ENCODE results near the gene SERPINA9. TPM values are rescaled to one million over a fixed set of nuclear protein-coding genes. Genes with fewer than 3 reads are reported as not detected.

SERPINA9 gene
- total RNA-seq, 1 donor from 2014 or later, result not detected

GRCh38 chr14:94466706-94467370, 9.2 kb downstream of the SERPINA9 start:
- intact Hi-C loops (cut with micrococcal nuclease), result no loop called here
- ATAC-seq, result no peak
- DNase-seq, result no peak

DNA sequence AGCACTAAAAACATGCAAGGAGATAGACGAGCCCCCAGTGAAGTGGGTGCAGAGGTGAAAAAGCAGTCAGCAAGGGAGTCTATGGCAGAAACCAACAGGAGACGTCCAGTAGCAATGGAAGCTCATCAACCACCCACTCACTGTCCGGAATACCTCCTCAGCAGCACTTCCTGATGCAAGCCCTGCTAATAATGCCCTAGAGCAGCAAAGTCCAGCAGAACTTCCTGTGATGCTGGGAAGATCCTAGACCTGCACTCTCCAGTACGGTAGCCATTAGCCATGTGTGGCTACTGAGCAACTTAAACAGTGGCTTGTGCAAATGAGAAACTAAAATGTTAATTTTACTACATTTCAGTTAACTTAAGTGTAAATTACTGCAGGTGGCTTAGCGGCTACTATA, 11.0 kb downstream of the SERPINA9 start:
- intact Hi-C loops (cut with micrococcal nuclease), result no loop called here
- DNase-seq, result no peak

GRCh38 chr14:94464290-94464689, 11.7 kb downstream of the SERPINA9 start:
- ATAC-seq, result no peak
- no peak for DNase-seq
- intact Hi-C loops (cut with micrococcal nuclease), result no loop called here

More for the DNA sequence above, 11.0 kb downstream of the SERPINA9 start:
- no peak for ATAC-seq

DNA sequence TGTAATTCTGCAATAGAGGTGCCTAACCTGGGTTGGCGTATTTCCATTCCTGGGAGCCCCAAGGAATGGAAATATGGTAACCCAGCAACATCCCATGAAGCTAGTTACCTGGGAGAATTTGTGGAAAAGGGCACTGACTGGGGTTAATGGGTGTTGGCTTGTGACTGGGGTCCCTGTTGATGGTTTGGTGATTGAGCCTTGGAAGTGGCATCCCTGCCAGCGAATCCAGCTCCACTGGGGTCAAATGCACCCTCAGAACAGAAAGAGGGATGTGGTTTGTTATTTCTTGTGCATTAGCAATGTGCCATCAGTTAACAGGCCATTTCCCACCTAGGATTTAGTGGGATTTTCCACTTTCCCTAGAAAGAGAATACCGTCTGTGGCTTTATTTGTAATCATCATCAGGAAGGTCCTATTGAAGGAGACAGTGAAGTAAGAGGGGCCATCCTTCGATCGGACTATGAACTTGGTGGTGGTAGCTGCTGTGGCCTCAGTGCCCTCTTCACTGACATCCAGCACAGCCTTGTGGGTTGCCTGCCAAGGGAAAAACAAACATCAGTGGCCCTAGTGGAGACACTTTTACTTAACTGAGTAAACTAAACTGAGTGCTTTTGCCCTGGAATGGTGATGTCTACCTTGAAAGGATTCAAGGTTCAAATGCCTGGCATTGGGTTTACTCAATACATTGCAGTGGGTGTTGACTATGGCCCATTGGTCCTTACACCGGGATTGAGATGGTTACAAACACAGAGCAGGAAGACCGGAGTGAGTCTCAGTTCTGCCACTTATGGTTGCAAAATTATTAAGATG, 13.0 kb downstream of the SERPINA9 start:
- intact Hi-C loops (cut with micrococcal nuclease), result no loop called here
- no peak for ATAC-seq
- no peak for DNase-seq

GRCh38 chr14:94462219-94462551, 13.8 kb downstream of the SERPINA9 start:
- no peak for ATAC-seq

GRCh38 chr14:94461526-94462218, 14.3 kb downstream of the SERPINA9 start:
- ATAC-seq, result no peak
- no peak for DNase-seq
- intact Hi-C loops (cut with micrococcal nuclease), result no loop called here

More at GRCh38 chr14:94462219-94462551, 13.8 kb downstream of the SERPINA9 start:
- intact Hi-C loops (cut with micrococcal nuclease), result no loop called here
- DNase-seq, result no peak

GRCh38 chr14:94460631-94461416, 15.2 kb downstream of the SERPINA9 start:
- DNase-seq, result no peak
- intact Hi-C loops (cut with micrococcal nuclease), result no loop called here
- no peak for ATAC-seq

DNA sequence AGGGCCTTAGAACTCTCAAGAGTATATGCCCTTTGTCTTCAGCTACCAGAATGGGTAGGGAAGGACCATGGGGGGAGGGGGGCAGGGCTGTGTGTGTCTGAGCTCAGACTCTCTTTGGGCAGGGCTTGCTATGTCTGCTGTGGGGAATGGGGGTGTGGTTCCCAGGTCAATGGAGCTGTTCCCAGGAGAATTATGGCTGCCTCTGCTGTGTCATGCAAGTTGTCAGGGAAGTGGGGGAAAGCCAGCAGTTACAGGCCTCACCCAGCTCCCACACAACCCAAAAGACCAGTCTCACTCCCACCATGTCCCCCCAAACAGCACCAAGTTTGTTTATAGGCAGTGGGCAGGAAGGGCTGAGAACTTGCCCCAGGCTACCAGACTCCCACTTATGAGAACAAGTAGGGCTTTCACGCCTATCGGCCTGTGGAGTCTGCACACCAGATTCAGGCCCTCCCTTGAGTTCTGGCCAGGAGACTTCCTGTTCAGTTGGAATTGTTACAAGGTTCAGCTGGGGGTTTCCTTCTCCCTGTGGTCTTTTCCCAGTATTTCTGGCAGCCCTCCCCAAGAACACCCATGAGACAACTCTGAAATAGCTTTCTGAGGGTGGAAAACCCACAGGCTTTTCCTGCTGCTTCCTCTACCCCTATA, 17.3 kb downstream of the SERPINA9 start:
- intact Hi-C loops (cut with micrococcal nuclease), result no loop called here
- DNase-seq (no peak), ATAC-seq (no peak)

GRCh38 chr14:94458096-94458495, 17.9 kb downstream of the SERPINA9 start:
- intact Hi-C loops (cut with micrococcal nuclease), result no loop called here
- ATAC-seq, result no peak
- no peak for DNase-seq

DNA sequence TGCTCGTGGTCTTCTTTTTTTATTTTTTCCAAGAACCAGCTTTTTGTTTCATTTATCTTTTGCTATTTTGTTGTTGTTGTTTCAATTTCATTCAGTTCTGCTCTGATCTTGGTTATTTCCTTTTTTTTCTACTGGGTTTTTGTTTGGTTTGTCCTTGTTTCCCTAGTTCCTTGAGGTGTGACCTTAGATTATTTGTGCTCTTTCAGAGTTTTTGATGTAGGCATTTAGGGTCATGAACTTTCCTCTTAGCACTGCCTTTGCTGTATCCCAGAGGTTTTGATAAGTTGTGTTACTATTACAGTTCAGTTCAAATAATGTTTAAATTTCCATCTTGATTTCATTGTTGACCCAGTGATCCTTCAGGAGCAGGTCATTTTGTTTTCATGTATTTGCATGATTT, 20.1 kb downstream of the SERPINA9 start:
- DNase-seq, result no peak
- no peak for ATAC-seq
- intact Hi-C loops (cut with micrococcal nuclease), result no loop called here

- intact Hi-C loops (cut with micrococcal nuclease), result no loop called here
- DNase-seq (no peak), ATAC-seq (no peak)
These were observed 24.2 kb downstream of the SERPINA9 start for GRCh38 chr14:94451826-94452225.

GRCh38 chr14:94451091-94451771, 24.8 kb downstream of the SERPINA9 start:
- intact Hi-C loops (cut with micrococcal nuclease), result no loop called here
- ATAC-seq (no peak), DNase-seq (no peak)

DNA sequence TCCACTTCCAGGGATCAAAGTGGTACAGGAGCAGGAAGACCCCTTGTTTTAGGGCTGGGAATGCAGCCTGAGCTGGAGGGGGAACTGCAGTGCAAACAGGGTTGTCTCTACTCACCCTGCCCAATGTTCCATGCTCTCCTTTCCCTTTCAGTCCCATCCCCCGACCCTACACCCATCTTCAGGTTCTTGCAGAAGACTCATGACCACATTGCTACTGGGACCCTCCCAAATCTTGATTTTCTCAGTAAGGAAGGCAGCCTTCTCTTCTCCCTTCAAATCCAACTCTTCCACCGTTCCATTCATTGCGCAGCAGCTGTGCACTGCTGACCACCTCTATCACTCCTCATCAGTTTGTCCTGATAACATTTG, 25.3 kb downstream of the SERPINA9 start:
- DNase-seq, result no peak
- ATAC-seq, result no peak
- intact Hi-C loops (cut with micrococcal nuclease), result no loop called here

DNA sequence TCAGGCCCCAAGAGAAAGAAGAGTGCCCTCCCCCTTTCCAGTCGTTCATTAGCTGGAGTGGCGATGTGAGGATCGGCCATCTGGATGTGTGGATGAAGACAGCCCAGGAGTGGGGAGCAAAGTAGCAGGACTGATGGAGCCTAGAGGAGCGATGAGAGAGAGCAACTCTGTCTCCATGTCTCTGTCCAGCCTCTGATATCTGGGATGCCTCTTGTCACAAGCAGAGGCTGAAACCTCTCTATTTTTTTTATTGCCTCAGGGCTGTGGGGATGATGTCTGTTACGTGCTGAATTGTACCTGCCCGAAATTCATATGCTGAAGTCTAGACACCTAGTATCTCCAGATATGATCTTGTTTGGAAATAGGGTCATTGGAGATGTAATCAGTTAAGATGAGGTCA, 26.1 kb downstream of the SERPINA9 start:
- no peak for DNase-seq
- no peak for ATAC-seq
- intact Hi-C loops (cut with micrococcal nuclease), result no loop called here

DNA sequence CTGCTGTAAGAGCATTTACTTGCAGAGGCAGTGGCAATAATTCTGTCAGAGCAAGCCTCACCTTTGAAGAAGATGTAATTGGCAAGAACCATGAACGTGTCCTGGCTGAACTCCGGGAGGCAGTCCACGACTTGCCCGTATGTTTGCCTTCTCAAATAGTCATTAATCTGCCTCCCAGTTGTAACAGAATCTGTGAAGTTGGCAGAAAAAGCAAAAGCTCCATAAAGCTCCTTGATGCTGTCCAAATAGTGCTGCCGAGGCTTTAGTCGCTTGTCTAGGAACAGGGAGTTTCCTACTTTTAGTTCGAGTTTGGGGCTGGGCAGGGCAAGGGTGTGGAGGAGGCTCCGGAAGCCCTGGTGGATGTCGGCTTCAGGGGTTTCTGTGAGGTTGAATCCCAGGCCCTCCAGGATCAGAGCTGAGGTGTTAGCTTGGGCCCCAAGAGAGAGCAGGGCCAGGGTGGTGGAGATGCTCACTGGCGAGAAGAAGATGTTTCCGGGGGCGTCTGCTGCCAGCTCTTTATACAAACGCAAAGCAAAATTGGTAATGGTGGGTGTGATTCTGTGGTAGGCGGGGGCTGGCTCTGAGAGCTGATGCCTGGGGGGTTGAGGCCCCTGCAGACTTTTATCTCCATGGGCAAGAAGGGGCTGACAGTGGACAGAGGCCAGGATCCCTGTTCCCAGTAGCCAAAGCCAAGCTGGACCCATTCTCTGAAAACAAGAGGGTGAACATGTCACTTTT, 27.8 kb downstream of the SERPINA9 start:
- ATAC-seq (no peak), DNase-seq (no peak)
- intact Hi-C loops (cut with micrococcal nuclease), result no loop called here

GRCh38 chr14:94447206-94447605, 28.8 kb downstream of the SERPINA9 start:
- intact Hi-C loops (cut with micrococcal nuclease), result no loop called here
- DNase-seq (no peak), ATAC-seq (no peak)

GRCh38 chr14:94446126-94446525, 29.9 kb downstream of the SERPINA9 start:
- DNase-seq, result no peak
- intact Hi-C loops (cut with micrococcal nuclease), result no loop called here
- ATAC-seq, result no peak

- DNase-seq (no peak), ATAC-seq (no peak)
- intact Hi-C loops (cut with micrococcal nuclease), result no loop called here
These were observed 31.0 kb downstream of the SERPINA9 start for GRCh38 chr14:94445003-94445402.
